ENCODE data around the gene CD44.
A peak's percentile ranks its signal among the peaks of the same experiment; 100 is the strongest.
"Not testable (repeated sequence)": the region's sequence is repeated elsewhere in the genome, so short reads cannot be mapped to it uniquely, and the experiment has no call there.

The CD44 gene

GRCh38 chr11:35105319-35106079, 33.5 kb upstream of the CD44 start:
- no peak overlapping the region for H3K4me3 ChIP-seq (ENCODE audit: low read depth, low read length)
- in situ Hi-C loops (cut with HindIII; ENCODE audit: low sequenced_read_pairs): no loop called here
- no peak for TF ChIP-seq CTCF (IDR thresholded peaks at IDR 0.05; ENCODE audit: low read depth, low read length, missing control alignments)
- no peak for DNase-seq (ENCODE audit: low read depth)

- no peak for TF ChIP-seq CTCF (IDR thresholded peaks at IDR 0.05; ENCODE audit: low read depth, low read length, missing control alignments)
- DNase-seq (ENCODE audit: low read depth): no peak
- in situ Hi-C loops (cut with HindIII; ENCODE audit: low sequenced_read_pairs): no loop called here
- no peak overlapping the region for H3K4me3 ChIP-seq (ENCODE audit: low read depth, low read length)
Observed at GRCh38 chr11:35106595-35106994, 32.4 kb upstream of the CD44 start.

- TF ChIP-seq CTCF (IDR thresholded peaks at IDR 0.05; ENCODE audit: low read depth, low read length, missing control alignments): no peak
- no peak for DNase-seq (ENCODE audit: low read depth)
- in situ Hi-C loops (cut with HindIII; ENCODE audit: low sequenced_read_pairs): no loop called here
- no peak overlapping the region for H3K4me3 ChIP-seq (ENCODE audit: low read depth, low read length)
Observed at GRCh38 chr11:35107861-35108260, 31.1 kb upstream of the CD44 start.

GRCh38 chr11:35108336-35108735, 30.6 kb upstream of the CD44 start:
- in situ Hi-C loops (cut with HindIII; ENCODE audit: low sequenced_read_pairs); H3K4me3 ChIP-seq (ENCODE audit: low read depth, low read length); DNase-seq (ENCODE audit: low read depth): not testable (repeated sequence)

GRCh38 chr11:35109041-35109440, 29.9 kb upstream of the CD44 start:
- in situ Hi-C loops (cut with HindIII; ENCODE audit: low sequenced_read_pairs): no loop called here
- TF ChIP-seq CTCF (IDR thresholded peaks at IDR 0.05; ENCODE audit: low read depth, low read length, missing control alignments): no peak
- H3K4me3 ChIP-seq (ENCODE audit: low read depth, low read length): no peak overlapping the region
- DNase-seq (ENCODE audit: low read depth): no peak

- DNase-seq (ENCODE audit: low read depth): no peak
- TF ChIP-seq CTCF (IDR thresholded peaks at IDR 0.05; ENCODE audit: low read depth, low read length, missing control alignments): no peak
- in situ Hi-C loops (cut with HindIII; ENCODE audit: low sequenced_read_pairs): no loop called here
- H3K4me3 ChIP-seq (ENCODE audit: low read depth, low read length): no peak overlapping the region
Observed at GRCh38 chr11:35109827-35110226, 29.1 kb upstream of the CD44 start.

- TF ChIP-seq CTCF (IDR thresholded peaks at IDR 0.05; ENCODE audit: low read depth, low read length, missing control alignments): no peak
- DNase-seq (ENCODE audit: low read depth): peak; percentile 92
- no peak overlapping the region for H3K4me3 ChIP-seq (ENCODE audit: low read depth, low read length)
- in situ Hi-C loops (cut with HindIII; ENCODE audit: low sequenced_read_pairs): no loop called here
Observed at GRCh38 chr11:35111161-35112055, 27.6 kb upstream of the CD44 start.

Measured in astrocyte of the cerebellum (primary cell).